ENCODE results near the gene LCA5.
"Not testable (repeated sequence)": the region's sequence is repeated elsewhere in the genome, so short reads cannot be mapped to it uniquely, and the experiment has no call there.

Gene LCA5

DNA sequence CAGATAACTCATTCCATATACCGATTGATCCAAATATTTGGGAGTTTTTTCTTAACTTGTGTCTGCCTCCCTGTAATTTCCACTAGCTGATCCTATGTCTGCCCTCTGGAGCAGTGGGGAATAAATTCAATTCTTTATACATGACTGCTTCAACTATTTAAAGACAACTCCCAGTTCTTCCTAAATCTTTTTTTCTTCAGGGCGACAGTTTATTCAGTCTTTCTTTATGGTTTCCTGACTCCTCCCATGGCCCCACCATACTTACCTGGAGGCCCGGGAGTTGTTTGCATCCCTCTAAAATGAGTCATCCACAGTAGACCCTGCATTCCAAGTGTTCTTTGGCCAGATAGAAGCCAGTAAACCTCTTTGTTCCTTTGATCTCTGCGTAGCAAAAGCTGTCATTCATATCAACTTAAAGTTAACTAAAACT lies 73.6 kb downstream of the LCA5 start:
- DNase-seq: no peak

DNA sequence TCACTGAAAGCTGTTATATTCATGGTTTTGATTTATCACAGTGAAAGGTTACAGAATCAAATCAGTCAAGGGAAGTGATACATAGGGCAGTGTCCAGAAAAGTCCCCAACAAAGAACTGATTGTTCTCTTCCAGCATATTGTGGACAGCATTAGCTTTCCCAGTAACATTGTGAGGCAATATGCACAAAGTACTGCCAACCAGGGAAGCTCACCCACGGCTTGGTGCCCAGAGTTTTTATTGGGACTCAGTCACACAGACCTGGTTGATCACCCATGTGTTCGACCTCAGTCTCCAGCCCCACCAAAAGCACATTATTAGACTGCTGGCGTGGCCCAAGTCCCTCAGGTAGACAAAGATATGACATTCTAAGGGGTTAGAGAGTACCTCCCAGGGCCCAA lies 76.0 kb downstream of the LCA5 start:
- DNase-seq: no peak

GRCh38 chr6:79455446-79455845 lies 81.8 kb downstream of the LCA5 start:
- no peak for DNase-seq

DNA sequence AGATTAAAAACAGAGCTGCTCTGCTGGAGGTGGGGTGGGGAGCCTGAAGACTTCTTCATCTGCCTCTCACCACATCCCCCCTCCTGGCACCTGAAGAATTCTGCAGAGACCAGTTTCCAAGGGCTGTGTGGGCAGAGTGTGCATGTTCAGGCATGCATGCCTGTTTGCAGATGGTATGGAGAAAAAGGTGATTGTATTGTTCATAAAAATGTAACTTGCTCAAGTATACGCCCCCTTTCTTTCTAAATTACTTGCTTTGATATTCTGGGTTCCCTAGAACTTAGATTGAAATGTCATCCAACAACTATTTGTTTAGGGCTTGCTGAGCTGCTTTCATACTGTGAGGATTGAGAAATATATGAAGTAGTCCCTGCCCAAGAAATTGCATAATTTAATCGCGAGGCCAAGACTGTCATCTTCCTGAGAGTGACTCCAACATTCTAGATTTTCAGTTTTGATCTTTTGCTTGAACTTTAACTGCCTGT lies 83.6 kb downstream of the LCA5 start:
- DNase-seq: peak; percentile 3

DNA sequence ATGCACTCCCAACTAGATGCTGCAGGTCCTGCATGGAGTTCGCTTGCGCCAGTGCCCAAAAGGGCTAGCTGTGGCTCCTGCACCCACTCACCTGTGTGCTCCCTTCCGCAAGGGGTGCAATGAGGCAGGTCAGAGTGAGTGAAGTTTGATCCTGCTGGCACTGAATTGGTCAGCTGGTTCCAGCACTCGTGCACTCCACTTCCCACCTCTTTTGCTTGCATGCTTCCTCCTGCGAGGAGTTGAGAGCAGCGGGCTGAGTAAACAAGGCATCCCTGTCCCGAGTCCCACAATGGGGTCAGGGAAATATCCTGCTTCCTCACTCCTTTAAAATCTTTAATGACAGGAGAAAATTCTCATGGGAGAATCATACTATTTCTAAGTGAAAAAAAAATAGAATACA lies 86.2 kb downstream of the LCA5 start:
- DNase-seq: no peak

- DNase-seq: no peak
Observed at GRCh38 chr6:79446006-79446405, 91.2 kb downstream of the LCA5 start.

DNA sequence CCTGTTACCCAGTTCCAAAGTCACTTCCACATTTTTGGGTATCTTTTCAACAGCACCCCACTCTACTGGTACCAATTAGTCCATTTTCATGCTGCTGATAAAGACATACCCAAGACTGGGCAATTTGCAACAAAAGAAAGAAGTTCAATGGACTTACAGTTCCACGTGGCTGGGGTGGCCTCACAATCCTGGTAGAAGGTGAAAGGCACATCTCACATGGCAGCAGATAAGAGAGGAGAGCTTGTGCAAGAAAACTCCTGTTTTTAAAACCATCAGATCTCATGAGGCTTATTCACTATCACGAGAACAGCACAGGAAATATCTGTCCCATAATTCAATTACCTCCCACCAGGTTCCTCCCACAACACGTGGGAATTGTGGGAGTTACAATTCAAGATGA lies 93.4 kb downstream of the LCA5 start:
- not testable (repeated sequence) for DNase-seq

GRCh38 chr6:79441192-79441591 lies 96.0 kb downstream of the LCA5 start:
- DNase-seq: no peak

GRCh38 chr6:79440598-79440997 lies 96.6 kb downstream of the LCA5 start:
- DNase-seq: no peak

GRCh38 chr6:79438030-79438429 lies 99.2 kb downstream of the LCA5 start:
- no peak for DNase-seq

GRCh38 chr6:79436241-79436640 lies 101.0 kb downstream of the LCA5 start:
- no peak for DNase-seq

- no peak for DNase-seq
Observed at GRCh38 chr6:79435746-79436145, 101.5 kb downstream of the LCA5 start.

Measured in activated CD4-positive, alpha-beta T cell treated with anti-CD3 and anti-CD28 coated beads for 48 hours (primary cell).